Nasal cavity respiratory epithelium epithelial cell of viscerocranial mucosa (primary cell): ENCODE measurements around the gene KRT14. TPM values are rescaled to one million over a fixed set of nuclear protein-coding genes. Genes with fewer than 3 reads are reported as not detected.

ENCODE experiments used
- total RNA-seq: library from RNA; depleted of rRNA; stranded (reverse); fragments of >200 nt; gene quantifications from 2 replicates; pipeline ENCODE4 v1.2.3, GENCODE V29; 2014

The KRT14 gene
- total RNA-seq = 254 and 1,560 TPM in 2 replicates

GRCh38 chr17:41586863-41587495, at the start of gene KRT14:
KRT14 (minus strand) TSS chr17:41586895; CDS start chr17:41586834, 61 bp downstream.

DNA sequence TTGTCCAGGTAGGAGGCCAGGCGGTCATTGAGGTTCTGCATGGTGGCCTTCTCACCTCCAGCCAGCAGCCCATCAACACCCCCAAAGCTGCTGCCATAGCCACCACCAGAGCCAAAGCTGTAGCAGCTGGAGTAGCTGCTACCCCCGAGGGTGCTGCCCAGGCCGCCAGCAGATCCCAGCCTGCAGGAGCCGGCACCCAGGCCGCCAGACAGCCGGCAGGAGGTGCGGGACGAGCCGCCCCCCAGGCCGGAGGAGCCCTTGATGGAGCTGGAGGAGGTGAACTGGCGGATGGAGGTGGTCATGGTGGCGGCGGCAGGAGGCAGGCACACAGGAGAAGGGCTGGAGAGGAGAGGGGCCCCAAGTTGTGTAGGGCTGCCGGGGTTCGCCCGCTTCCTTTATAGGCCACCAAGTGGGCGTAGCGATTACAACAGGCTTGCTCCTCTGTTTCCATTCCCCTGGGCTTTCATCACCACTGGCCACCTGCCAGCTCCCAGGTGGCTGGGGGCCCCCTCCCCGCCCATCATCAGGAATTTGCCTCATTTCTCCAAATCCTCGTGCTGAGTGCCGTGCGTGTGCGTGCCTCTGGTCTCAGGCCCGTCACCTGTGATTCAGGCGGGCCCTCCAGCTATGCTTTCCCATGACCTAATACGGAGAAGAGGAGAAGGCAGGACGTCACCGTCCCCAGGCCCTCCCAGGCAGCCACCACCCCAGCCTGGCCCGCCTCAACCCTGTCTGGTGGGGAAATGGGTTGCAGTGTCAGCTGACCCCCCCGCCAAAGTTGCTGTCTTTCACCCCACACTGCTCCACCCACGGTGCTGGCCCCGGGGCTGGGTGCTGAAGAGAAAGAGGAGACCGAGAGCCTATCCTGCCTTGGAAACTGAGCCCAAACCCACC, 37.8 kb upstream of the KRT14 start, which contains the start of gene KRT17:
Gene KRT17 (minus strand): TSS at position 368 of the 894 bp plus-strand sequence. CDS start 66 bp downstream, at position 302.

GRCh38 chr17:41612376-41613160, 25.9 kb upstream of the KRT14 start, which contains the start of gene KRT16:
KRT16 (minus strand) TSS chr17:41612767; CDS start chr17:41612688, 79 bp downstream.

DNA sequence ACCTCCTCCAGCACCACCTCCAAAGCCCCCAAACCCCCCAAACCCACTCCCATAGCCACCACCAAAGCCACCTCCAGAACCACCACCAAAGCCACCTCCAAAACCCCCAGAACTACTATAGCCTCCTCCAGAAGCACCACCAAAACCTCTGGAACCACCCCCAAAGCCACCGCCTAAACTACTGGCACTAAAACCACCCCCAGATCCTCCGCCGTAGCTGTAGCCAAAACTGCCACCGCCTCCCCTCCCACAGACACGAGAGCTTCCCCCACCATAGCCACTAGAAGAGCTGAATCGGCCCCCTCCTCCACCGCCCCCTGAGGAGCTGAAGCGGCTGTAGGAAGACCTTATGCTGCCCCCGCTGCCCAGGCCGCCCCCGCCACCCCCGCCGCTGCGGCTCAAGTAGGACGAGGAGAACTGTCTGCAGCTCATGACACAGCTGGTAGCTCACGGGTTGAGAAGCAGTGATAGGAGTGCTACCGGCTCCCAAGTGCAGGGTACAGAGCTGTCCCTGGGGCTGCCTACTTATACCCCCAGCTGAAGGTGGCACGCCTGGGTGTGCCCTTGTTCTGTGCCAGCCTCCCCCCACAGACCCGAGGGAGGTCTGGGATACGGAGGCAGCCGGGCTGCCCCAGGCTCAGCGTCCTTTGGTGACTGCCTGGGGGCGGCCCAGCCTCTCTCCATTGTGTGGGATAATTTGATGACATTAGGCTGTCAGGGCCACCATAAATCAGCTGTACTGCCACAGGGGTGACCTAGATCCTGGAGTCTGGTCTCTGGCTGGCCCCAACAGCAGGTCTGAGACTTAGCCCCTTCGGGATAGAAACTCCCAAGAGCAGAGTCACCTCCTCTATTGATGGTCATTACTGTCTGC, 14.9 kb downstream of the KRT14 start, which contains the start of gene KRT9:
Gene KRT9 (minus strand): TSS at position 499 of the 874 bp plus-strand sequence. CDS start 67 bp downstream, at position 432.

Other genes with a start within 250 kb of the KRT14 start
- 0.28 and 0.68 TPM in 2 replicates for gene KRT33A, start 236.1 kb downstream of the KRT14 start, total RNA-seq
- gene KRT33B, start 217.1 kb downstream of the KRT14 start, total RNA-seq = 1.1 and 59.1 TPM in 2 replicates
- 1.00 and 2.7 TPM in 2 replicates for gene KRT34, start 204.6 kb downstream of the KRT14 start, total RNA-seq
- 0.14 and 0.34 TPM in 2 replicates for gene KRT31, start 189.3 kb downstream of the KRT14 start, total RNA-seq
- gene KRT37, start 162.3 kb downstream of the KRT14 start, total RNA-seq = 2.1 TPM in 1 of 2 replicates, not detected in the other
- 0.07 TPM in 1 of 2 replicates, not detected in the other for gene KRT38, start 145.9 kb downstream of the KRT14 start, total RNA-seq
- gene KRT32, start 119.5 kb downstream of the KRT14 start, total RNA-seq = not detected in 2 replicates
- gene KRT35, start 105.7 kb downstream of the KRT14 start, total RNA-seq = not detected in 2 replicates
- gene KRT36, start 97.0 kb downstream of the KRT14 start, total RNA-seq = not detected in 2 replicates
- 6.5 and 231 TPM in 2 replicates for gene KRT13, start 81.3 kb downstream of the KRT14 start, total RNA-seq
- 38.3 and 63.4 TPM in 2 replicates for gene KRT15, start 68.0 kb downstream of the KRT14 start, total RNA-seq
- gene KRT19, start 58.6 kb downstream of the KRT14 start, total RNA-seq = 637 and 3,236 TPM in 2 replicates
- 0.21 and 0.34 TPM in 2 replicates for gene KRT9, start 14.8 kb downstream of the KRT14 start, total RNA-seq
- gene KRT16, start 25.9 kb upstream of the KRT14 start, total RNA-seq = 2,627 and 3,653 TPM in 2 replicates
- 27,930 and 28,043 TPM in 2 replicates for gene KRT17, start 37.7 kb upstream of the KRT14 start, total RNA-seq
- 140 and 223 TPM in 2 replicates for gene EIF1, start 102.0 kb upstream of the KRT14 start, total RNA-seq
- 1.0 TPM in 1 of 2 replicates, not detected in the other for gene GAST, start 125.4 kb upstream of the KRT14 start, total RNA-seq
- 1.4 and 5.1 TPM in 2 replicates for gene HAP1, start 147.7 kb upstream of the KRT14 start, total RNA-seq
- 357 and 772 TPM in 2 replicates for gene JUP, start 199.8 kb upstream of the KRT14 start, total RNA-seq
- 33.5 and 51.7 TPM in 2 replicates for gene P3H4, start 225.1 kb upstream of the KRT14 start, total RNA-seq
- gene FKBP10, start 226.1 kb upstream of the KRT14 start, total RNA-seq = 34.5 and 113 TPM in 2 replicates
- gene NT5C3B, start 249.3 kb upstream of the KRT14 start, total RNA-seq = 35.0 and 73.1 TPM in 2 replicates